Inferior parietal cortex (tissue), 1 donor: ENCODE measurements around the gene CALN1.

ENCODE experiments used
- DNase-seq: peaks from one replicate; pipeline ENCODE4 v3.0.0-alpha.2; 2016; ENCODE audit errors: extremely low spot score

Gene CALN1

GRCh38 chr7:72187179-72187578, 225.0 kb downstream of the CALN1 start:
- no peak for DNase-seq

DNA sequence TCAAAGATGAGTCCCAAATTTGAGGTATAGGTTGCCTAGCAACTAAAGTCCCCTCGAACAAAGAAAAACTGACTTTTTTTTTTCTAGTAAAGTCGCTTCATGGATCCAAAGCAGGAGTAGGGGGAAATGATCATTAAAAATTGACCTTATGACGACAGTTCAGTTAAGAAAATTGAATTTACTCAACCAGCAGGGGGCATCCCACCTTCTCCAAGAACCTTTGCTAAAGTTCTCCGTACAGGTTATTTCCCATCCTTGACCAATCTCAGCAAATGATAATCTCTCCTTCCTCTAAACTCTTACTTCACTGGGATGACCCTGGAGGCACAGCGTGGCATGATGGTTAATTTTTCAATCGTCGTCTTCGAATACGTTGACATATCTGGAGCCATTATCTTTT, 228.3 kb downstream of the CALN1 start:
- no peak for DNase-seq

DNA sequence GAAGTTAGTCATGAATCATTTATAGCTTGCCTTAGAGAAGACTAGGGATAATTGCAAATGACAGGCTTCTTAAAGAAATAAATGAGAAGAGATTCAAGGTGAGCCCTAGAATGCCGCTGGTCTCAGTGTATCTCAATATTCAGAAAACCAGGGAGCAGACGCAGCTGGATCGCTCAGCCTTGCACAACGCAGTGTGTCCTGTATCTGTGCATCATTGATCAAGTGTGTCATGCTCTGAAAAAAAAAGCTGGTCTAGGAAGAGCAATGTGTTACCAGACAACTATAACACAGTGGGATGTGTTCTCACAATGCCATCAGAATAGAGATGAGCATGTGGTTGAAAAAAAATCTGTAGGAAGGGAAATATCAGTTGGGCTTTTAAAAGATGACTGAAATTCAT, 230.1 kb downstream of the CALN1 start:
- DNase-seq: no peak

DNA sequence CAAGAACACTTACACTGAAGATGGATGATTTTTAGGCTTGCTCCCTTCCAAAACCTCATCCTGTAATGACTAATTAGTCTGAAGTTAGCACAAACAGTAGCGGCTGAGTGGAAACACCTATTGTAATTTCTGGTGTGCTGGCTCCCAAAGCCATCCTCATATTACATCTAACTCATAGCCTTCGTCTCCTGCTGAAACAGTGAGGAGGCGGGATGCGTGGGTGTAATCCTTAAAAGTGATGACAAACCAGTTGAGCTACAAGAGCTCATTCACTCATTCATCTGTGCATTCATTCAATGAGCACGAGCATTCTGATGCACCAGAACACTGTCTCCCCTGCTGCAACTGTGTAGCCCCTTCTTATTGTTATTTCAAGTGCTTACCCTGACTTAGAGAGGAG, 235.3 kb downstream of the CALN1 start:
- no peak for DNase-seq

DNA sequence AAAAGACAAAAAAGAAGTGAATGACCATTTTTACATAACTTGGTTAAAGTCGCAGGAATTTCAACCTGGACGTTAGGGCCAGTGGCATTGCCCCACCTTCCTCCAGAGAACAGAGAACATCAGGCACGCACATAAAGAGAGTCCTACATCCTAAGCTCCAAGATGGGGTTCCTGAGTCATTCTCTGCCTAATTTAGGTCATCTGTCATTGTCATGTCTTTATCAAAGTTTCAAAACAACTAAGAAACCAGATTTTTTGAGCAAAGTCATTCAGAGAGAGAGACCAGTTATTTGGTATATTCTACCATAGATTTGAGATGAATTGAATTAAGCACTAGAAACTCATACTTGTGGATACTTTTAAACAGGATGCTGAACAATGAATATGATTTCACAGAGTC, 241.7 kb downstream of the CALN1 start:
- no peak for DNase-seq

DNA sequence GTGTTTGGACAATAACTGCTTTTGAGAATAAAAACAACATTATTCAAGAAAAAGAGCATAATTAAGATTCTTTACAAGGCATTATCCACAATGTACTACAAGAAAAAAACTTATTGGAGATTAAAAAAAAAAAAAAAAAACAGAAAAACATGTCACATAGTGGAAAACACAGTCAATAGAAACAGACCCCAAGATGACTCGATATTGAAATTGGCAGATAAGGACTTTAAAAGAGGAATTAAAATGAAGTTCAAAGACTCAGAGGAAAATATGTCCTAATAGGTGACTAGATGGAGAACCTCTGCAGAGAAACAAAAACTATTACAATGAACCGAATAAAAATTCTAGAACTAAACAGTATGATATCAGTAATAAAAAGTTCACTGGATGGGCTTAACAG, 248.9 kb downstream of the CALN1 start:
- no peak for DNase-seq

- DNase-seq: no peak
Observed at GRCh38 chr7:72161534-72161933, 250.6 kb downstream of the CALN1 start.

DNA sequence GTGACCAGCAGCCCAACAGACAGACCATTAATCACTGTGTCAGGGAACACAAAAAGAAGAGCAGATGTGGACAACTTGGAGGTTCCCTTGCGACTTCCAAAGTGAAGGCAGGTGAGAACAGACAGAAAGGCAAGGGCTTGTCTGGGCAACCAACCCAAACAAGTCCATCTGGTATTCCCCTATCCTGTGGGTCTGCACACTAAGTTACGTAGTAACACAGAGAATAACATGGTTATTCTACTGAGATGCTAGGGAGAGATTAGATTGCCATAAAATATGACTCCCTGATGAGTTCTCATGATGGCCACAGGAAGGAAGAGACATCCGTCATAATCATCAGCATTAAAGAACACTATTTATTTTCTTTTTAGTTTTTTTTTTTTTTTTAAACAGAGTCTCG, 252.2 kb downstream of the CALN1 start:
- DNase-seq: no peak

- no peak for DNase-seq
Observed at GRCh38 chr7:72156671-72157070, 255.5 kb downstream of the CALN1 start.

GRCh38 chr7:72153132-72153512, 259.0 kb downstream of the CALN1 start:
- DNase-seq: no peak

GRCh38 chr7:72152161-72153131, 259.7 kb downstream of the CALN1 start:
- DNase-seq: peak; percentile 92

DNA sequence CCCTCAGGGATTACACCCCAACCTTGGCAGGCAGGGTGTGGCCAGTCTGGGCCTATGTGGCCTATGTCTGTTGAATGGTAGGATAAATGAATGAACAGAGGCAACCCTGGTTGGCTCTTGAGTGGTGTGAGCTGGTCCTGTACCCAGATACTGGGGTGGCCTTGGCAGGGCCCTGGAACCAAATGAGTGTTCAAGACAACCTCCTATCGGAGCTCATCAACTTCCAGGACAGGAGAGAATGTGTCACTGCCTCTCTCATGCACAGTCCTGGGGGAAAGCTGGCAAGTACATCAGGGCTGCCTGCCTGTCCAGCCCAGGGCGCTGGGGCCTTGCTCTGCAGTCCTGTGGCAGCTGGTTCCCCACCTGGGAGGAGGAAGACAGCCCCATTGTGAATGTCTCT, 271.6 kb downstream of the CALN1 start:
- DNase-seq: no peak

DNA sequence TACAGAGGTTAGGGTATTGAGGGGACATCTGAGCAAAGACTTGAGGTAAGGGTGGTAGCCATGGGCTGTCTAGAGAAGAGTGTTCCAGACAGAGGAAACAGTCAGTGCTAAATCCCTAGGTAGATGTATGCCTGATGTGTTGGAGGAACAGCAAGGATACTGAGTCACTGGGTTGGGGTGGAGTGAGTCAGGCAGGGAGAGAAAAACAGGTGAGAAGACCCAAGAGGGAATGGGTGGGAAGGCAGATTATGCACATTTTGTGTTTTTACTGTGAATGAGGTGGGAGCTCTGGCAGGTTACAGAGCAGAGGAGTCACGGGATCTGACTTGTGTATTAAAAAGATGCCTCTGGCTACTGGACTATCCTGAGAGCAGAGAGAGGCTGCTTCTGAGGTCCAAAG, 285.0 kb downstream of the CALN1 start:
- no peak for DNase-seq

- DNase-seq: no peak
Observed at GRCh38 chr7:72123913-72124312, 288.2 kb downstream of the CALN1 start.

- DNase-seq: no peak
Observed at GRCh38 chr7:72118366-72118765, 293.8 kb downstream of the CALN1 start.

GRCh38 chr7:72114129-72114528, 298.0 kb downstream of the CALN1 start:
- DNase-seq: no peak

GRCh38 chr7:72112992-72113391, 299.1 kb downstream of the CALN1 start:
- DNase-seq: no peak

DNA sequence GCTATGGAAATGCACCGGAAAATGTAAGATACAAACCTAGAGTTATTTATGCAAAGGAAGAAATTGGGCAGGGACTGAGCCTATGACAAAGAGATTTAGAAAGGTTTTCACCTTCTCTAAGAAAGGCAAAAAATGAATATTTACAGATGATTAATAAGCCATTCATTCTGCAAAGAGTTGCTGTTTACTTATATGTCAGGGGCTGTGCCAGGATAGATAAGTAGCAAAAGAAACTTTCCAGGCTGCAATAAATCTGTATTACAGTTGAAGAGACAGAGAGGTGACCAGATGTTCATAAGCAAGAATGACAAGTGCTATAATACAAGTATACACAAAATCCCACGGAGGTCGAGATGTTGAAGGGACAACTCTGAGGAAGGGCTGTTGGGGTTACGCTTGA, 299.6 kb downstream of the CALN1 start:
- no peak for DNase-seq

DNA sequence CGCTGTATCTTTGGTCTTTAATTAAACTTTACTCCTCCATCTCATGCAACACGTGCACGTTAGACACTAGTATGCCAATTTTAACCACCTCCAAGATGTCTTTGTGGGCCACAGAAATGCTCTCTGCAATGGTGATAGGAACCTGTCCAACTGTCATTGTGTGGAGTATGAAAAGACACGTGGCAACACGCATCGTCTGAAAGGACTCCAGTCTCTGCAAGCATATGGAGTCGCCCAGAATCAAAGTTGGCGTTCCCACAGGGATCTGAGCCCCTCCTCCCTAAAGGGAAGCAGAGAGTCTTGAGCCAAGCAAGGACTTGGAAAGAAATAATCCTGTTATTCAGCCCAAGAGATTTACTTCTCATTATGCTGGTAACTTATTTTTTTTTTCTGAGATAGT, 301.1 kb downstream of the CALN1 start:
- DNase-seq: no peak

DNA sequence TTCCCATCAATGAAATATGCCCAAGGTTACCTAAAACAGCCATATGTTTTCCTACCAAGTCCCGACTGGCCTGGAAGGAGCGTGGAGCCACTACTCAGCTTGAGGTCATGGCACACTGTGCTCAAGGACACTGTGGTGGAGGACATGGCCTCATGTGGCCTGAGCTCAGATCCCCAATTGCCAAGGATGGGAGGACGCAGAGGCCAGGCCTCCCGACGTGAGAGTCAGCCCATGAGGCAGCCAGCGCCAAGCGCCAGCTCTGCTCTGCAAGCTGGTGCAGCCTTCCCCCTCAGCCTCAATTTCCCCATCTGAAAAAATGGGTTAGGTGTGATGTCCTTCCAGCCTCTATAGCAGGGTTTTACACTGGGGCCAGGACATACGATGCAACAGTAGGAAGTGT, 302.6 kb downstream of the CALN1 start:
- no peak for DNase-seq

DNA sequence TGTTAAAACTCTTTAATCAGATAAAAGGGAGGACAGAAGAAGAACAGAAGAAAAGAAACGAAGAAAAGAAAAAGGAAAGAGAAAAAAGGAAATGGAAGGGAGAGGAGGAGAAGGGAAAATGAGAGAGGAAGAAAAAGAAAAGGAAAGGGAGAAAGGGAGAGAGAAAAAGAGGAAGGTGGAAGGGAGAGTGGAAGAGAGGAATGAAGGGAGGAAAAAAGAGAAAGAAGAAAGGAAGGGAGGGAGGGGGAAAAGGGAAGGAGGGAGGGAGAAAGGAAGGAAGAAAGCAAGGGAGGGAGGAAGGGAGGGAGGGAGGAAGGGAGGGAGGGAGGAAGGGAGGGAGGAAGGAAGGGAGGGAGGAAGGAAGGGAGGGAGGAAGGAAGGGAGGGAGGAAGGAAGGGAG, 305.7 kb downstream of the CALN1 start:
- DNase-seq: no peak

GRCh38 chr7:72101444-72101843, 310.7 kb downstream of the CALN1 start:
- DNase-seq: no peak

DNA sequence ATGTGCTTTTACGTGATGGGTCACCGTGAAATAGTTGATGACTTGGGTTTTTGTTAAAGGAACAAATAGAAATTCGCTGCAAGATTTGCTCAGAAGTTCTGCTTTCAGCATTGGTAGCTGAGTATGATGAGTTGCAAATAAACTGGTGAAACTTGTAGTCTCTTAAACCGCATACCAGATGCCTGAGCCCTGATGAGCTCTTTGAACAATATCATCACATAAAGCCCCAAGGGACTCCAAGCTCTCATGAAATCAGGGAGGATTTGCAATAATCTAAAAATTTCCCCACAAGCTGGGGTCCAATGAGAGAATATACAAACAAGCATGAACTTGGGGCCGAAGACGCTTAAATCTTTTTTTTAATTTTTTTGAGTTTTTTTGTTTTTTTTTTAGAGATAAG, 312.4 kb downstream of the CALN1 start:
- no peak for DNase-seq
